ENCODE results near the gene CTSK.
"Not testable (repeated sequence)": the region's sequence is repeated elsewhere in the genome, so short reads cannot be mapped to it uniquely, and the experiment has no call there.

CTSK gene

DNA sequence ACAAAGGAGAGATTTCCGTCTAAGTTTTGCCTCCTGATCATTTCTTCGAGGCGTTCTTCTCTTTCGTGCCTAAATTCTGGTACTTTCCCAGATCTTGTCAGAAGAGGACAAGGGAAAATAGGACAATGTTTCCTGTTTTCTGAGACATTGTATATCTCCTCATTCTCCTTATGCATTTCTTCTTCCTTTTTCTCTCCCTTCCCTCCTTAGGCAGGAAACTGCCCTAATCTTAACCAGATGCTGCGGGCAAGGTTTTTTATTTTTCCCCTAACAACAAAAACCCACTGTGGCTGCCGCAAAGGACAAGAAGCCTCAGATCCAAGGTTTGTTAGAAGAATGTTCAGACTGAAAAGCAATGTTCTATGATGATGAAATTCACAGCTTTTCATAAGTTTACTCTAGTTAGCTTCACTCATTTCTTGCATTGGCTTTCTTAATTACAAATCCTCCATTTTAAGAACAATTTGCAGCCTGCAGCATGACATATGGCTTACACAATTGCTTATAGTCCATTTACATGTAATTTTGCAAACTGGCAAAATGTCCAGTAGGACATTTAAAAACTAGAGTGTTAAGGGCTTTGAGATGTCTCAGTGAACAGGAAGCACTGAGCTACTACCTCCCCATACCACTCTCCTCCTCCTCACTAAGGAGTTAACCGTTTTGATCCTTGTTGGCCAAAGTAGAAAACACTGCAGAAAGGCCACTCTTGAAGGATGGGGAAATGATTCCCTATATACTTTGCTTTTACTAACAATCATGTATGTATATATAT lies 624 bp downstream of the CTSK start:
- no peak for DNase-seq (ENCODE audit: low read depth in 2 of 2)

DNA sequence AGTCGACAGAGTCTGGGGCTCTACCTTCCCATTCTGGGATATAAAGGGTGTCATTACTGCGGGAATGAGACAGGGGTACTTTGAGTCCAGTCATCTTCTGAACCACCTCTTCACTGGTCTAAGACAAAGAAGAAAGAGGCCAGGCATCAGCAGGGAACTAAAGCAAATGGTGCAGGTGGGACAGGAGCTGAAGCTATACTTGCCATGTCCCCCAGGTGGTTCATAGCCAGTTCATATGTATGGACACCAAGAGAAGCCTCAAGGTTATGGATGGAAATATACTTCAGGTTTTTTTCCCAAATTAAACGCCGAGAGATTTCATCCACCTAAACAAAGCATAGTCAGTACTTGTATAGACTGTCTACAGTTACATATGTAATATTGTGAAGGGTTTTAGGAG lies 2.2 kb downstream of the CTSK start:
- DNase-seq (ENCODE audit: low read depth in 2 of 2) = no peak

DNA sequence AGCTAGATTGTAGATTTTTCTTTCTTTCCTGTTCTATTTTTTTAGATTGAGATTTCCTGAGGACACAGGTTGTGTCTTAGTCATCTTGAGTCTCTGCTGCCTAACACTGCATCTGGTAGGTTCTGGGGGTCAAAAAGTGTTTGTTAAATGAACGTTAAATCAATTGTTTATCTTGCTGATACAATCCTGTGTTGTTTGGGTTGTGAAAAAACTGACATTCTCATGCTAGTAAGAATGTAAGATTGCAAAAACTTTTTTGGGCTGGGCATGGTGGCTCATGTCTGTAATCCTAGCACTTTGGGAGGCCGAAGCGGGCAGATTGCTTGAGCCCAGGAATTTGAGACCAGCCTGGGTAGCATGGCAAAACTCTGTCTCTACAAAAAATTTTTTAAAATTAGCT lies 3.4 kb downstream of the CTSK start:
- no peak for DNase-seq (ENCODE audit: low read depth in 2 of 2)

DNA sequence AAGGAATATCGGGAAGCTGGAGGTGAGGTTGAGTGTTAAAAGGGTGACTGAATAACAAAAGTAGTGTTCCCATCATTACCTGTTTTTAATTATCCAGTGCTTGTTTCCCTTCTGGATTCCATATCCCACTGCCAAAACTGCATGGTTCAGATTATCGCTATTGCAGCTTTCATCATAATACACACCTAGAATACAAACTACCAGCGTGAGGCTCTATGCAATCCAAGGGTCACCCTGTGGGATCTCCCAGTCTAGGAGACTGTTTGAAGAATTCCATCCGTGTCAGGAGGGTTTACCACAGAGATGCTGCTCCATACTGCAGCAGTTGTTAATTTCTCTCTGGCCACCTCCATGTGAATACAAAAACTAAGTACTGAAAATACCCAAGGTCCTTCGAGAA lies 9.0 kb downstream of the CTSK start:
- no peak for DNase-seq (ENCODE audit: low read depth in 2 of 2)

DNA sequence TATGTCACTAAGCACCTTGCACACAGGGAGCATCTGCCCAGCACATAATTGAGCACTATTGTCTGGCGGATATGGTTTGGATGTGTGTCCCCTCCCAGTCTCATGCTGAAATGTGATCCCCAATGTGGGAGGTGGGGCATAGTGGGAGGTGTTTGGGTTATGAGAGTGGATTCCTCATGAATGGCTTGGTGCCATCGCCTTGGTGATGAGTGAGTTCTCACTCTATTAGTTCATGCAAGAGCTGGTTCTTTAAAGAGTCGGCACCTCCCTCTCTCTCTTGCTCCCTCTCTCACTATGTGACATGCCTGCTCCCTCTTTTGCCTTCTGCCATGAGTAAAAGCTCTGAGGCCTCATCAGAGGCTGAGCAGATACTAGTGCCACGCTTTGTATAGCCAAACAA lies 9.5 kb downstream of the CTSK start:
- no peak for DNase-seq (ENCODE audit: low read depth in 2 of 2)

DNA sequence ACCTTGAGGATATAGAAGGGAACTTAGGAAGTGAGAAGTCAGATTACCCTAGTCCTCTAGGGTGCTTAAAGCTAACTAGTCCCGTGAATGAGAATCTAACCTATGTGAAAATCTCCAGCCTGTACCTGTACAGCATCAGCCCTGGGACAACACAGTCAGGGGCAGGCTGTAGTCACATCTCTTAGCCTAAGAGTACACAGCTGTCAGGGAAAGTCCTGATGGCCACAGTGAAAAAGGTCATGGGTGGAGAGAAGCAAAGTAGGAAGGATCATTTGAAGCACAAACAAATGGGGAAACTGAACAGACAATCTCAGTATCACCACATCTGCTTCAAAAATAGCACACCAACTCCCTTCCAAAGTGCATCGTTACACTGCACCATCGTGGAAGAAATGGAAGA lies 11.7 kb downstream of the CTSK start:
- no peak for DNase-seq (ENCODE audit: low read depth in 2 of 2)

DNA sequence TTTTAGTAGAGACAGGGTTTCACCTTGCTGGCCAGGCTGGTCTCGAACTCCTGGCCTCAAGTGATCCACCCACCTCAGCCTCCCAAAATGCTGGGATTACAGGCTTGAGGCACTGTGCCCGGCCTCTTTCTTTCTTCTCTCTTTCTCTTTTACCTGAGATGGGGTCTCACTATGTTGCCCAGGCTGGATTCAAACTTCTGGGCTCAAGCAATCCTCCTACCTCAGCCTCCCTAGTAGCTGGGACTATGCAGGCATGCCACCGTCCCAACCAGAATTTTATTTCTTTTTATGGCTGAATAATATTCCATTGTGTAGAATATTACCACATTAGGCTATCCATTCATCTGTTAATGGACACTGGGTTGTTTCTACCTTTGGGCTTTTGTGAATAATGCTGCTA lies 14.3 kb downstream of the CTSK start:
- not testable (repeated sequence) for DNase-seq (ENCODE audit: low read depth in 2 of 2)

DNA sequence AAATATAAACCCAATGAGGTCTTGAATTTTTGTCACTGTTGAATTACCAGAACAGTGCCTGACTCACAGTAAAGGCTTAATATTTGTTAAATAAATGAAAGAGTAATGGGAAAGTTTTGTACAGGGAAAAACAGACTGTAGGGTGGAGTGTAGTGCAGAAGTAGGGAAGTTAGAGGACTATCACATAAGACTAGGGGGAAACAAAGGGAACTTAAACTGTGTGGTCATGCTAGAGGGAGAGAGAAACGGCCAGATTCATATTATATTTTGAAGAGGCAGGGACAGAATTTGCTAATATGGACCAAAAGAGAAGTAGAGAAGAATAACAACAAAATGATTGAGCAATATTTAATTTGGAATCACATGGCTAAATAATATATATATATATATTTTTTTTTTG lies 14.8 kb downstream of the CTSK start:
- DNase-seq (ENCODE audit: low read depth in 2 of 2) = no peak

DNA sequence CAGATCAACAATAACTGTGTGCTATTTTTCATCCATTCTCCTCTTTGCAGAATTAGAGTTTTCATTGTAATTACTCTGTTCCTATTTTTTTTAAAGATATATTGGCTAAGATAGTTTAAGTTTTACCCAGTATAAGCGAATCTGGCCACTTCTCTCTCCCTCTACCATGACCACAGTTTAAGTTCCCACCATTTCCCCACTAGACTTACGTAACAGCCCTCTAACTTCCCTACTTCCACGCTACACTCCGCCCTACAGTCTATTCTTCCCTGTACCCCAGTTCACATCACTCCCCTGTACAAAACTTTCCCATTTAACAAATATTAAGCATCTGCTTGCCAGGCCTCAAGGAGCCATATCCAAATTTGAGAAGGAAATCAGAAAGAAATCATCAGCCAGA lies 16.5 kb downstream of the CTSK start:
- DNase-seq (ENCODE audit: low read depth in 2 of 2) = no peak

DNA sequence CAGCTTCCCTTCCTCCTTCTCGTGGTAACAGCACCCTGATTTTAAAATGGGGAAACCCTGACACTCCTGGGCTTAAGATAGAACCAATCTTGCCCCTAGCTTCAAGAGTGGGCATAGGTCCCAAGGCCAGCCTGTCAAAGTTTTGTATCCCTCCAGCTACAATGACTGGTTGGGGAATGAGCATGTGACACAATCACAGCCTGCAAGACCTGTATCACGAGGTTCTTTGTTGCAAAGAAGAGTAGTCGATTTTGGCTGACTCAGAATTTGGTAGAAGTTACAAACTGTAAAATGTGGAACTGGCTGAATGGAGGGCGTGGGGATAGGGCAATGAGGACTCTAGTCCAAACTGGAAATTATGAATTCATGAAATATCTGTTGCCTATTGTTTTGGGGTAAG lies 18.7 kb downstream of the CTSK start:
- DNase-seq (ENCODE audit: low read depth in 2 of 2) = no peak

DNA sequence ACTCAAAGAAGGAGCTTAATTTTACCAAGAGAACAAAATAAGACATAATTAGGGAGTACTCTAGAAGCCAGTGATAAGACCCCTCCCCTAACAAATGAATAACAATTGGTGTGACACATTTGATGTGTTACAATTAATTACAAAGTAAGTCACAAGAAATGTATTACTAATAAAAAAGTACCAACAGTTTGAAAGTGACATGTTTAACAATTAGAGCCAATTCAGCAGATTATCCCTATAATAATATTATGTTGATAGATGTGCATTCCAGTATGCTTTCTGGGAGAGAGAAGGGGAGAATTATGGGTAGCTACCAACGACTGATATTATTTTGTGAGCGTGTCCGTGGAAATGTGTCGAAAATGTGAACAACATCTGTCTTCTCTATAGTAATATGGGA lies 19.1 kb downstream of the CTSK start:
- no peak for DNase-seq (ENCODE audit: low read depth in 2 of 2)

DNA sequence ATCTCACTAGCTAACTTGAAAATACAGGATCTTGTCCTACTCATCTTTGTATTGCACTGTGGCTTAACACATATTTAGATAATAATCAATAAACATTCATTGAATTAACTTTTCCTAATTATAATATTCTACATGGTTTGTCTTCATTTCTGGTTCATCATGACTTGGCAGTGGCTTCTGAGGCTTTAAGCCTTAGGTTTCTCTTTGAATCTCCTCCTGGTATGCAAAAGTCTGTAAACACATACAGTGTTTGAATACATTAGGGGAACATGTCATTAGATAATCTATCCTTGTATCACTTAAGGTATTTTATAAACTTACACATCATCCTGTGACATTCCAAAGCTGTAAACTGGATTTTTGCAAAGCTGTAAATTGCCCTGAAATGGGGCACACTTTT lies 20.6 kb downstream of the CTSK start:
- no peak for DNase-seq (ENCODE audit: low read depth in 2 of 2)

DNA sequence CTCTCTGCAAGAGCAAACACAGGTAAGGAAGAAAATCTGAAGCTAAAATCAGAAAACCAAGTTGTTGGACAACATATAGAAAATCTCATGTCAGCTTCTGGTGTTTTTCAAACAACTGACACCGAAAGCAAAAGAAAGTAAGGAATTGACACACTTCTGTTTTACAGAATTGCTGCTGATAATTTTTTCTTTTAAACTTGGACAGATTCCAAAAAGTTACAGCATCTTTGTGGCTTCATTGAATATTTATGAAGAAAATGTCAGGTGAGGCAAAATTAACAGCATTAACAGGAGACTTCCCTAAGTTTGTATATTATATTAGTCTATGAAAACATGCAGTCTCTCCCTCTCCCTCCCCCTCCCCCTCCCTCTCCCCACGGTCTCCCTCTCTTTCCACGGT lies 27.6 kb downstream of the CTSK start:
- DNase-seq (ENCODE audit: low read depth in 2 of 2) = no peak

DNA sequence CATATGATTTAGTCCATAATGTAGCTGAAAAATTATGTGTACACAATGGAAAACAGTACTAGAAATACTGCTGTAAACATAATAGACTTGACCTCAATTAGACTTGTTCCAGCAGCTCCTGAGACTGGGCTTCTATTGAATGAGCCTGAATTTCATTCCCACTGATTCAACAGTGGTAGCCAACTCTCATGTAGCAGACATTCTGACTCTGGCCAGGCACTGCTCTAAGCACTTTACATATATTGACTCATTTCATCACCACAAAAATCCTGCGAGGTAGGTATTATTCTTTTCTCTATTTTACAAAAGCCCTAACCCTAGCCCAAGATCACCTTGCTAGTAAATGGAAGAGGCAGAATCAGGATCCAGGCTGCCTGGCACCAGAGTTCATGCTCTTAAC lies 29.7 kb downstream of the CTSK start:
- DNase-seq (ENCODE audit: low read depth in 2 of 2) = no peak

DNA sequence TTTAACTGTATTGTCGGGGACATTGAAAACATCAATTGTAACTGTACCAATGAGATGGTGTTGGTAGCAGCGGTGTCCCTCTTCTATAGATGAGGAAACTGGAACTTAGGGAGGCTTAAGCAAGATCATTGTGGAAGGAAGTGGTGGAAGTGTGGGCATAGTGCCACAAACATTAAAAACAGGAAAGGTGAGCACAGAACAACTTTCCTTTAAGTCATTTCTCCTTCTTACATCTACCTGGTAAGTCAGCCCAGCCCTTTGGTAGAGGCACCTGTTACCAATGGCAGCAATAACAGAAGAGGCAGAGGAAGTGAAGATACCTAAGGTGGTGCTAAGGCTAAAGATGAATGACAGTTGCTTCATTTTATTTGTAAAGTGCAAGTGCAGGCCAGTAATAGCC lies 30.5 kb downstream of the CTSK start:
- no peak for DNase-seq (ENCODE audit: low read depth in 2 of 2)

DNA sequence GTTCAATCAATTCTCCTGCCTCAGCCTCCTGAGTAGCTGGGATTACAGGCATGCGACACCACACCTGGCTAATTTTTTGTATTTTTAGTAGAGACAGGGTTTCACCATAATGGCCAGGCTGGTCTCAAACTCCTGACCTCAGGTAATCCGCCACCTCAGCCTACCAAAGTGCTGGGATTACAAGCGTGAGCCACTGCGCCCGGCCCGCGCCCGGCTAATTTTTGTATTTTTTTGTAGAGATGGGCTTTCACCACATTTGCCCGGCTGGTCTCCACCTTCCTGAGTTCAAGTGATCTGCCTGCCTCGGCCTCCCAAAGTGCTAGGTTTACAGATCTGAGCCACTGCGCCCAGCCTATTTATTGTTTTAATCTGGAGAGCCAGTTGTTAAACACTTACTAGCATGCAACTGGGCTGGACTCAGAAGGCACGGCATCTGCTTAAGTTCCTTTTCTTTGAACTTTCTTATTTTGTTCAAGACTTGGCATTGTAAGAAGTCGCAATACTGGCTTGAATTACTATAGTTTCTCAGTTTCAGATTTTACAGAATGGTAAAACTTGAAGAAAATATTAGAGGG lies 32.0 kb downstream of the CTSK start:
- DNase-seq (ENCODE audit: low read depth in 2 of 2) = not testable (repeated sequence)

DNA sequence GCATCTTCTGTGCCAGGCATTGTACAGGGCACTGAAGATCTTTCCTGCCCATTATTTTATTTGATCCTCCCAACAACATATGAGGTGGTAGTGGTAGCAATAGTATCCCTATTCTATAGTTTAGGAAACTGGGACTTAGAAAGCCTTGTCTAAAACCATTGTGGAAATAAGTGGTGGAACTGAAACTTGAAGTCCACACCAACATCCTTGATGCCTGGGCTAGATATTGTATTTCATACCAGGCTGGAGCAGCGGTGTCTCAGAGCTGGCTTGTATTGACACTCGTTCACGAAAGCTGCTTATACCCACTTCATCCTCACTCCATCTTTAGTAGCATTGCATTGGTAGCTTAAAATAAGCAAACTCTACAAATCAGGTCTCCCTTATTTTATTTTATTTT lies 32.8 kb downstream of the CTSK start:
- no peak for DNase-seq (ENCODE audit: low read depth in 2 of 2)

DNA sequence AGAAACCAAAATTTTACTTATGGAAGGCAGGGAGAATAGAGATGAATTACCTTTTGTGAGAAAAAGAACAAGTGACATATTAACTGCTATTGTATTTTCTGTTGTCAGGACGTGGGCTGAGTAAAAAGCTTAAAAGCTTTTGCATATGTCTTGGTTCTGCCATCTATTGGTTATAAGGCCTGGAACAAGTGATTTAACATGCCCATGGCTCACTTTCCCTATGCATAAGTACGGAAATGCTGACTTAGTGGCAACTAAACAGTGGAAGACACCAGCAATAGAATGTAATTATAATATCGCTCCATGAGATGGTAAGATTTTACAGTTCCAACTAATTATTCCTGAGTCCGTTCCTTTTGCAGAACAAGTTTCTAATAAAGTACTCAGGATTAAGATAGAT lies 35.7 kb downstream of the CTSK start:
- no peak for DNase-seq (ENCODE audit: low read depth in 2 of 2)

DNA sequence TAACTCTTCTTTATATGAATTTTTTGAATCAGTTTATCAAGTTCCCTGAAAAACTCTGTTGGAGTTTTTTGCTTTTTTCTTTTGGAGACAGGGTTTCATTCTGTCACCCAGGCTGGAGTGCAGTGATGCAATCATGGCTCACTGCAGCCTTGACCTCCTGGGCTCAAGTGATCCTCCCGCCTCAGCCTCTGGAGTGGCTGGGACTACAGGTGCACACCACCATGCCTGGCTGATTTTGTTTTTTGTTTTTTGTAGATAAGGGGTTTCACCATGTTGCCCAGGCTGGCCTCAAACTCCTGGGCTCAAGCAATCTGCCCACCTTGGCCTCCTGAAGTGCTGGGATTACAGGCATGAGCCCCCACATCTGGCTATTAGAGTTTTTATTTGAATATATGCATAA lies 40.4 kb downstream of the CTSK start:
- not testable (repeated sequence) for DNase-seq (ENCODE audit: low read depth in 2 of 2)

DNA sequence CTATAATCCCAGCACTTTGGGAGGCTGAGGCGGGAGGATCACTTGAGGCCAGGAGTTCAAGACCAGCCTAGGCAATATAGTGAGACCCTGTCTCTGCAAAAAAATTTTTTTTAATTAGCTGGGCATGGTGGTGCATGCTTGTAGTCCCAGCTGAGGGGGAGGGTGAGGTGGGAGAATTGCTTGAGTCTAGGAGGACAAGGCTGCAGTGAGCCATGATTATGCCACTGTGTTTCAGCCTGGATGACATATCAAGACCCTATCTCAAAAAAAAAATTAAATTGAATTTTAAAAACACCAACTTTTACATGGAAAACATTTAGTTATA lies 42.1 kb downstream of the CTSK start:
- not testable (repeated sequence) for DNase-seq (ENCODE audit: low read depth in 2 of 2)

DNA sequence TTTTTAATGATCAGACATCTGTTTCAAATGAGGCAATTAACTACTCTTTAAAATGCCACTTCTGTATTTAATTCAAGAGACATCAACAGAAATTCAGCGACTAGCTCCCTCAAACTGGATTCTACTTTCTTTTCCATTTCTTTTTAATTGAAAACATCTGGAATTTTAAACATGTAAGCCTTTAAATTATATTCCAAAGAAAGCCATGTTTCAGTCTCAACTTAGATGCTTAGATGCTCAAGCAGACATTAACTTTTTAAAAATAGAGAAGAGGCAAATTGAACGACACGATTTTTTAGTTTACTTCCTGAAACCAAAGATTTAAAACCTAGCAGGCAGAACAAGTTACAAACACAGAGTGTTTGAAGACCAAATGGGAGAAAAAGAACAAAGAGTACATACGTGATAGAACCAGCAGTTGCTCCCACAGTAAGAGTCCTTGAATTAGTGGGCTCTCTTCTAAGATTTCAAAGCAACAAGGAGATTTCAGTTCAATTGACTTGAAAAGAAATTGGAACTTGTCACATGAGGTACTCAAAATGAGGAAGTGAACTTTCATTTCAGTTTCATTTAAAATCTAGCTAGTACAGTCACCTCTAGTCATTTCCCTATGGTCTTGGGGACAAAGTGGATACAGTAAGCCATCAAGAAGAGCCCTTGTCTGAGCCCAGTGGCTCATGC lies 42.6 kb downstream of the CTSK start, which contains the start of gene CTSS:
Gene CTSS (minus strand): TSS at position 483 of the 681 bp plus-strand sequence. CDS start 1,015 bp downstream, outside the sequence.
- no peak for DNase-seq (ENCODE audit: low read depth in 2 of 2)

DNA sequence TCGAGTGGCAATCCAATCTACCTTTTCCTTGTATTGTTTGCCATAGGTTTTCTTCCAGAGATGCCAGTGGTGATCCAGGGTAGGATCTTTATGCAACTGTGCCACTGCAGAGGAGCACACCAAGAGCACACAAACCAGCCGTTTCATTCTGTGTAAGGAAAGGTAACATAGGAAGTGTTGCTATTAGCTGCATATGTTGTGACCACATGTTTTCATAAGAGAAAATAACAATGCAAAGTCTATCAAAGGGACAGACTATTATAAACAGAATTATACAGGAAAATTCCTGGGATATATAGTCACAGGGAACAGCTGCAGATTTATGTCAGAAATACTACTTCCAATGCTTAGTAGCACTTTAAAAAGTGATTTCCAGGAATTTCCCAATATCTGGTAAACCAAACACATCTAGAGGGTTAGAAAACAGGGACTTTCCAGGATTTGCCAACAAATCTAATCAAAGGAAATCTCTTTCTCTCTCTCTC lies 43.4 kb downstream of the CTSK start:
- no peak for DNase-seq (ENCODE audit: low read depth in 2 of 2)

DNA sequence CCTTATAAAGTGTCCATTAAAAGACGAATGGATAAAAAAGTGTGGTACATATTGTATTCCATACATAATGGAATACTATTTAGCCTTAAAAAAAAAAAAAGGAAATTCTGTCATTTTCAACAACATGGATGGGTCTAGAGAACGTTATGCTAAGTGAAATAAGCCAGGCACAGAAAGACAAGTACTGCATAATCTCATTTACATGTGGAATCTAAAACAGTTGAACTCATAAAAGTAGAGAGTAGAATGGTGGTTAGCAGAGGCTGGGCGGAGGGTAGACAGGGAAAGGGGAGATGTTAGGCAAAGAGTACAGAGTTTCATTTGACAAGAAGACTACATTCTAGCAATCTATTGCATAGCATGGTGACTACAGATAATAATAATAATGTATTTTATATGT lies 45.0 kb downstream of the CTSK start:
- no peak for DNase-seq (ENCODE audit: low read depth in 2 of 2)
